Osteoblast (primary cell): ENCODE measurements around the gene TPCN1. TPM values are rescaled to one million over a fixed set of nuclear protein-coding genes. Genes with fewer than 3 reads are reported as not detected.

Experiments
- DNase-seq: peaks from one replicate; pipeline ENCODE4 v3.0.0; 2011; ENCODE audit warnings: low spot score, mixed read lengths; ENCODE audit not compliant: insufficient read length; ENCODE audit errors: missing footprints
- H2AFZ ChIP-seq: 2 replicates; pipeline ENCODE4 v1.6.0; 2011; ENCODE audit warnings: mild to moderate bottlenecking, low read length
- H3K27ac ChIP-seq: 2 replicates; pipeline ENCODE4 v1.5.1; 2011; ENCODE audit warnings: mild to moderate bottlenecking, low read depth, low read length, moderate library complexity
- H3K27me3 ChIP-seq: 2 replicates; pipeline ENCODE4 v1.6.0; 2012; ENCODE audit warnings: mild to moderate bottlenecking, control low read depth, inconsistent platforms, low read length, moderate library complexity; ENCODE audit not compliant: insufficient read depth
- H3K36me3 ChIP-seq: 2 replicates; pipeline ENCODE4 v1.5.1; 2011; ENCODE audit warnings: mild to moderate bottlenecking, low read length, control low read depth, moderate library complexity; ENCODE audit not compliant: insufficient read depth
- H3K4me1 ChIP-seq: 2 replicates; pipeline ENCODE4 v1.5.1; 2011; ENCODE audit warnings: mild to moderate bottlenecking, low read length, control low read depth, moderate library complexity; ENCODE audit not compliant: insufficient read depth
- H3K4me2 ChIP-seq: 2 replicates; pipeline ENCODE4 v1.6.0; 2011; ENCODE audit warnings: mild to moderate bottlenecking, low read length; ENCODE audit not compliant: insufficient read depth
- H3K4me3 ChIP-seq: fragments of 200-600 bp; sonication (generic); 3 replicates; pipeline ENCODE4 v1.5.1; 2012; ENCODE audit warnings: mild to moderate bottlenecking, low read length, inconsistent platforms; ENCODE audit not compliant: insufficient read depth
- H3K79me2 ChIP-seq: 2 replicates; pipeline ENCODE4 v1.6.0; 2012; ENCODE audit warnings: mild to moderate bottlenecking, low read length, control low read depth, inconsistent platforms; ENCODE audit not compliant: insufficient read depth
- H3K9me3 ChIP-seq: 2 replicates; pipeline ENCODE4 v1.5.1; 2011; ENCODE audit warnings: low read depth, low read length, control low read depth
- H4K20me1 ChIP-seq: 2 replicates; pipeline ENCODE4 v1.6.0; 2012; ENCODE audit warnings: mild to moderate bottlenecking, low read length, control low read depth; ENCODE audit not compliant: insufficient read depth
- total RNA-seq: library from RNA; depleted of rRNA; stranded (reverse); fragments of >200 nt; gene quantifications from 2 replicates; pipeline ENCODE4 v1.2.3, GENCODE V29; 2012
- TF ChIP-seq, protein P1 (sequence below): IDR thresholded peaks from 2 replicates; pipeline ENCODE4 v1.5.1; 2011; ENCODE audit warnings: mild to moderate bottlenecking, low read depth, low read length, moderate library complexity; ENCODE audit errors: extremely low read depth

The TPCN1 gene
- total RNA-seq, 1 donor = 25.7 TPM

DNA sequence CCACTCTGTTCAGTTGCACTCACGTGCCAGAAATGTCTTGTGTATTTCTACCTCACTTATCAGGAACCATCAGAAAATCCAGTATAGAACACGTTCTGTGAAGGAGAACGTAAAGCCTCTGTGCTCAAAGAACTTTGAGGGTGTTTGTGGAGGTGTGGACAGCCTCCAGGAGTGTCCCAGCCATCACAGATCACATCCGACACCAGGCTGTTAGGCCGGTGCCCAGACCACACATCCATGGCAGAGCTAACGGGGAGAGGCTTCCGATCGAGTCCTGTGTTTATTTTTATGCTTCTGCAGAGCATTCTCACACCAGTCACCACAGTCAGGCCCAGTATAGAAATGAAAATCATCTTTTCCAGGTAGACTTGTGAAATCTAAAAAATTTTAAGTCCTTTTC, 53.6 kb downstream of the TPCN1 start:
- Histone ChIP-seq H2AFZ (no peak overlapping the region), H3K4me1 (peaks cover 15% of the 10 kb centered on the region), H3K4me2 (no peak overlapping the region), H4K20me1 (no peaks in the 10 kb centered on the region), H3K9me3 (no peaks in the 10 kb centered on the region), H3K27me3 (no peaks in the 10 kb centered on the region), H3K4me3 (no peak overlapping the region), H3K27ac (no peak overlapping the region), H3K36me3 (peaks cover 36% of the 10 kb centered on the region), H3K79me2 (no peaks in the 10 kb centered on the region)
- no peak for DNase-seq
- TF ChIP-seq, protein P1, sequence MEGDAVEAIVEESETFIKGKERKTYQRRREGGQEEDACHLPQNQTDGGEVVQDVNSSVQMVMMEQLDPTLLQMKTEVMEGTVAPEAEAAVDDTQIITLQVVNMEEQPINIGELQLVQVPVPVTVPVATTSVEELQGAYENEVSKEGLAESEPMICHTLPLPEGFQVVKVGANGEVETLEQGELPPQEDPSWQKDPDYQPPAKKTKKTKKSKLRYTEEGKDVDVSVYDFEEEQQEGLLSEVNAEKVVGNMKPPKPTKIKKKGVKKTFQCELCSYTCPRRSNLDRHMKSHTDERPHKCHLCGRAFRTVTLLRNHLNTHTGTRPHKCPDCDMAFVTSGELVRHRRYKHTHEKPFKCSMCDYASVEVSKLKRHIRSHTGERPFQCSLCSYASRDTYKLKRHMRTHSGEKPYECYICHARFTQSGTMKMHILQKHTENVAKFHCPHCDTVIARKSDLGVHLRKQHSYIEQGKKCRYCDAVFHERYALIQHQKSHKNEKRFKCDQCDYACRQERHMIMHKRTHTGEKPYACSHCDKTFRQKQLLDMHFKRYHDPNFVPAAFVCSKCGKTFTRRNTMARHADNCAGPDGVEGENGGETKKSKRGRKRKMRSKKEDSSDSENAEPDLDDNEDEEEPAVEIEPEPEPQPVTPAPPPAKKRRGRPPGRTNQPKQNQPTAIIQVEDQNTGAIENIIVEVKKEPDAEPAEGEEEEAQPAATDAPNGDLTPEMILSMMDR = no peak

DNA sequence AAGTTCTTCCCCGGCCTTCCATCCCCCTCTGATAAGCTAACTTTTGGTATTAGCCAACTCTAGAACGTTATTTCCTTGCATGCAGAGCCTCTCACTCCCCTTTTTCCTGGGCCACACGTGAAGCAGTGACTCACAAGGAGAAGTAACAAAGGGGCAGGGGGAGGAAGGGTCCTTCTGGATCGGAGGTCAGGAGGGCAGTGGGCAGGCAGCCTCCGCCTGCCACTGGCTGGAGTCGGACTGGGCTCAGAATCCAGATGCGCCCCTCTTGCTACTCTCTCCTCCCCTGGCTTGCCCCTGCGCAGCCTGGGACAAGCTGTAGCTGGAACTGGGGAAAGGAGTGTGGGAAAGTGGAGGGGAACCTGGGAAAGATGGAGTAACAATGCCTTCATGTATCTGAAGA, 55.0 kb downstream of the TPCN1 start:
- H3K4me1 ChIP-seq = peaks cover 15% of the 10 kb centered on the region
- no peak overlapping the region for H3K4me3 ChIP-seq
- TF ChIP-seq, protein P1 = no peak
- no peaks in the 10 kb centered on the region for H3K27me3 ChIP-seq
- H3K79me2 ChIP-seq = no peaks in the 10 kb centered on the region
- H2AFZ ChIP-seq = no peak overlapping the region
- H4K20me1 ChIP-seq = no peaks in the 10 kb centered on the region
- peaks cover 38% of the 10 kb centered on the region for H3K36me3 ChIP-seq
- no peak overlapping the region for H3K27ac ChIP-seq
- H3K4me2 ChIP-seq = no peak overlapping the region
- no peaks in the 10 kb centered on the region for H3K9me3 ChIP-seq
- no peak for DNase-seq

DNA sequence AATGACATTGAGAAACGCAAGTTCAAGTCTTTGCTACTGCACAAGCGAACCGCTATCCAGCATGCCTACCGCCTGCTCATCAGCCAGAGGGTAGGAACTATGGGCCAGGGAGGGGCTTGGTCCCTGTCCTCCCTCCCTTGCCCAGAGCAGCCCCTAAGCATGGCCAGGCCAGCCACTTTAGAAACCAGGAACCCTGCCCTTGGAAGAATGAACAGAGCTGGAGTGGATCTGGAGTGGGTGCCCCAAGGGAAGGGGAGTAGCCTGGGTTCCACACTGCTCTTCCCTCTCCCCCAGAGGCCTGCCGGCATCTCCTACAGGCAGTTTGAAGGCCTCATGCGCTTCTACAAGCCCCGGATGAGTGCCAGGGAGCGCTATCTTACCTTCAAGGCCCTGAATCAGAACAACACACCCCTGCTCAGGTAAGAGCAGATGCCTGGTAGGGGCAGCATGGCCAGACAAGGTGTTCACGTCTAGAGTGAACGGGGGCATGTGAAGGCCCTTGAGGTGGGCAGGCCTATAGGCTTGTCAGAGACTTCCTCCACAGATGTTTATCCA, 55.8 kb downstream of the TPCN1 start:
- TF ChIP-seq, protein P1 = no peak
- H3K4me1 ChIP-seq = peaks cover 7% of the 10 kb centered on the region

DNA sequence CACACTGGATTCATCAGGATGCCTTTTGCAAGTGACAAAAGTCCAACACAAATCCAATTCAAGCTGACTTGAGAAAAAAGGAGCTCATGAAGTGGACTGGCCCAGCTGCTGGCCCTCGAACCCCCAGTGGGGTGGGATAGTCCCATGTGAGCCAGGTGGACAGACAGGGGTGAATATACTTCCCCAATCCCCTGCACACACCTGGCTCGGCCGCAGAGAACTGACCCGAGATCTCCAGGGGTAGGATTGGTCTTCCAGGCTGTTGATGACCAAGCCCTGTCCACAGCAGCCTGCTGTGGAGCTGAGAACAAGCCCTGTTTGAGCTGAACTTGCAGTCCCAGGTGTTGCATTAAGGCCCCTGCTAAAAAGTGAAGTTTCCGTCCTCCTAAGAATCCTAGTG, 56.2 kb downstream of the TPCN1 start:
- H3K79me2 ChIP-seq = no peaks in the 10 kb centered on the region
- H3K27ac ChIP-seq = no peak overlapping the region
- peaks cover 3% of the 10 kb centered on the region for H3K4me1 ChIP-seq
- H3K4me2 ChIP-seq = no peak overlapping the region
- no peaks in the 10 kb centered on the region for H3K9me3 ChIP-seq
- no peak for DNase-seq
- TF ChIP-seq, protein P1 = no peak
- peaks cover 38% of the 10 kb centered on the region for H3K36me3 ChIP-seq
- H3K27me3 ChIP-seq = no peaks in the 10 kb centered on the region
- H4K20me1 ChIP-seq = no peaks in the 10 kb centered on the region
- no peak overlapping the region for H2AFZ ChIP-seq
- H3K4me3 ChIP-seq = no peak overlapping the region

More for the DNA sequence above, 55.8 kb downstream of the TPCN1 start:
- H3K36me3 ChIP-seq = peaks cover 38% of the 10 kb centered on the region
- DNase-seq = no peak
- no peak overlapping the region for H3K4me2 ChIP-seq
- H4K20me1 ChIP-seq = no peaks in the 10 kb centered on the region
- H3K4me3 ChIP-seq = no peak overlapping the region
- no peaks in the 10 kb centered on the region for H3K79me2 ChIP-seq
- no peaks in the 10 kb centered on the region for H3K9me3 ChIP-seq
- no peaks in the 10 kb centered on the region for H3K27me3 ChIP-seq
- H3K27ac ChIP-seq = no peak overlapping the region
- H2AFZ ChIP-seq = no peak overlapping the region
